HEK293T (cell line): ENCODE data around the gene MGAT4B.

Experiments used
- BHLHE40 ChIP-seq: fragments of 450-650 bp; IDR thresholded peaks from 2 replicates; pipeline ENCODE4 v1.6.1; 2016; ENCODE audit warnings: mild to moderate bottlenecking, moderate library complexity, borderline replicate concordance
- ELF4 ChIP-seq: fragments of 450-650 bp; IDR thresholded peaks from 2 replicates; pipeline ENCODE4 v1.6.1; 2017; ENCODE audit warnings: antibody characterized with exemption
- FOXA1 ChIP-seq: fragments of 450-650 bp; IDR thresholded peaks from 2 replicates; pipeline ENCODE4 v1.6.1; 2016; ENCODE audit warnings: mild to moderate bottlenecking
- FOXM1 ChIP-seq: fragments of 450-650 bp; IDR thresholded peaks from 2 replicates; pipeline ENCODE4 v1.6.1; 2017; ENCODE audit warnings: mild to moderate bottlenecking, borderline replicate concordance
- HDGF ChIP-seq: fragments of 450-650 bp; IDR thresholded peaks from 2 replicates; pipeline ENCODE4 v1.6.1; 2017; ENCODE audit warnings: antibody characterized with exemption, borderline replicate concordance
- L3MBTL2 ChIP-seq: fragments of 450-650 bp; conservative IDR thresholded peaks from 2 replicates; pipeline ENCODE4 v1.6.1; 2016; ENCODE audit warnings: mild to moderate bottlenecking
- SP1 ChIP-seq: fragments of 450-650 bp; IDR thresholded peaks from 2 replicates; pipeline ENCODE4 v1.6.1; 2017
- TARDBP ChIP-seq: fragments of 450-650 bp; IDR thresholded peaks from 2 replicates; pipeline ENCODE4 v1.6.1; 2016
- TF ChIP-seq, protein P1 (sequence below): fragments of 450-650 bp; IDR thresholded peaks from 2 replicates; pipeline ENCODE4 v1.6.1; 2016

GRCh38 chr5:179753971-179754370, 52.7 kb downstream of the MGAT4B start:
- TF ChIP-seq ELF4 (no peak), BHLHE40 (no peak), TARDBP (no peak), FOXA1 (no peak), L3MBTL2 (no peak), HDGF (no peak), FOXM1 (no peak), SP1 (no peak)
- TF ChIP-seq, protein P1, sequence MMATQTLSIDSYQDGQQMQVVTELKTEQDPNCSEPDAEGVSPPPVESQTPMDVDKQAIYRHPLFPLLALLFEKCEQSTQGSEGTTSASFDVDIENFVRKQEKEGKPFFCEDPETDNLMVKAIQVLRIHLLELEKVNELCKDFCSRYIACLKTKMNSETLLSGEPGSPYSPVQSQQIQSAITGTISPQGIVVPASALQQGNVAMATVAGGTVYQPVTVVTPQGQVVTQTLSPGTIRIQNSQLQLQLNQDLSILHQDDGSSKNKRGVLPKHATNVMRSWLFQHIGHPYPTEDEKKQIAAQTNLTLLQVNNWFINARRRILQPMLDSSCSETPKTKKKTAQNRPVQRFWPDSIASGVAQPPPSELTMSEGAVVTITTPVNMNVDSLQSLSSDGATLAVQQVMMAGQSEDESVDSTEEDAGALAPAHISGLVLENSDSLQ = no peak
